Parathyroid adenoma (tissue), 2 donors: ENCODE results near the gene PTK6.

Experiments
- H2AFZ ChIP-seq: fragments of 300-600 bp; sonication (generic); one replicate; pipeline ENCODE4 v1.7.0; 2017; ENCODE audit warnings: antibody characterized with exemption, mild to moderate bottlenecking
- H3K27ac ChIP-seq: fragments of 300-600 bp; sonication (generic); one replicate; pipeline ENCODE4 v1.7.0; 2017
- H3K27me3 ChIP-seq: fragments of 300-600 bp; sonication (generic); one replicate; pipeline ENCODE4 v1.7.0; 2017; ENCODE audit warnings: low read length; ENCODE audit not compliant: control insufficient read depth, insufficient read depth
- H3K36me3 ChIP-seq: fragments of 300-600 bp; sonication (generic); one replicate; pipeline ENCODE4 v1.7.0; 2017; ENCODE audit warnings: low read length; ENCODE audit not compliant: control insufficient read depth, insufficient read depth
- H3K4me1 ChIP-seq: fragments of 300-600 bp; sonication (generic); one replicate; pipeline ENCODE4 v1.7.0; 2017; ENCODE audit warnings: control low read depth
- H3K4me2 ChIP-seq: fragments of 300-600 bp; sonication (generic); one replicate; pipeline ENCODE4 v1.7.0; 2017; ENCODE audit warnings: low read length
- H3K4me3 ChIP-seq: fragments of 300-600 bp; sonication (generic); one replicate; pipeline ENCODE4 v1.7.0; 2017; ENCODE audit warnings: low read depth, low read length
- H3K79me2 ChIP-seq: fragments of 300-600 bp; sonication (generic); one replicate; pipeline ENCODE4 v1.7.0; 2017; ENCODE audit warnings: control low read depth
- H3K9ac ChIP-seq: fragments of 300-600 bp; sonication (generic); one replicate; pipeline ENCODE4 v1.7.0; 2017; ENCODE audit warnings: mild to moderate bottlenecking
- H3K9me3 ChIP-seq: fragments of 300-600 bp; sonication (generic); one replicate; pipeline ENCODE4 v1.7.0; 2017; ENCODE audit warnings: low read length; ENCODE audit not compliant: control insufficient read depth
- TF ChIP-seq, protein P1 (sequence below): fragments of 300-600 bp; sonication (generic); IDR thresholded peaks from one replicate; pipeline ENCODE4 v1.7.0; 2017; ENCODE audit warnings: antibody characterized with exemption, mild to moderate bottlenecking
- donor health status: primary hyperparathyroidism.

Gene PTK6

DNA sequence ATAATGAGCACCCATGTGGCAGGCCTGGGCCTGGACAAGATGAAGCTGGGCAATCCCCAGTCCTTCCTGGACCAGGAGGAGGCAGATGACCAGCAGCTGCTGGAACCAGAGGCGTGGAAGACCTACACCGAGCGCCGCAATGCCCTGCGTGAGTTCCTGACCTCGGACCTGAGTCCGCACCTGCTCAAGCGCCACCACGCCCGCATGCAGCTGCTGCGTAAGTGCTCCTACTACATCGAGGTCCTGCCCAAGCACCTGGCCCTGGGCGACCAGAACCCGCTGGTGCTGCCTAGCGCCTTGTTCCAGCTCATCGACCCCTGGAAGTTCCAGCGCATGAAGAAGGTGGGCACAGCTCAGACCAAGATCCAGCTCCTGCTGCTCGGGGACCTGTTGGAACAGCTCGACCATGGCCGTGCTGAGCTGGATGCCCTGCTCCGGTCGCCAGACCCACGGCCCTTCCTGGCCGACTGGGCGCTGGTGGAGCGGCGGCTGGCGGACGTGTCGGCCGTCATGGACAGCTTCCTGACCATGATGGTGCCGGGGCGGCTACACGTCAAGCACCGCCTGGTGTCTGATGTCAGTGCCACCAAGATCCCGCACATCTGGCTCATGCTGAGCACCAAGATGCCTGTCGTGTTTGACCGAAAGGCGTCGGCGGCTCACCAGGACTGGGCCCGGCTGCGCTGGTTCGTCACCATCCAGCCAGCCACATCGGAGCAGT lies 18.6 kb upstream of the PTK6 start:
- no peak overlapping the region for H3K4me3 ChIP-seq
- H3K9me3 ChIP-seq = no peaks in the 10 kb centered on the region
- H3K4me1 ChIP-seq = peaks cover 4% of the 10 kb centered on the region
- H3K27me3 ChIP-seq = no peaks in the 10 kb centered on the region
- no peak overlapping the region for H3K9ac ChIP-seq
- TF ChIP-seq, protein P1, sequence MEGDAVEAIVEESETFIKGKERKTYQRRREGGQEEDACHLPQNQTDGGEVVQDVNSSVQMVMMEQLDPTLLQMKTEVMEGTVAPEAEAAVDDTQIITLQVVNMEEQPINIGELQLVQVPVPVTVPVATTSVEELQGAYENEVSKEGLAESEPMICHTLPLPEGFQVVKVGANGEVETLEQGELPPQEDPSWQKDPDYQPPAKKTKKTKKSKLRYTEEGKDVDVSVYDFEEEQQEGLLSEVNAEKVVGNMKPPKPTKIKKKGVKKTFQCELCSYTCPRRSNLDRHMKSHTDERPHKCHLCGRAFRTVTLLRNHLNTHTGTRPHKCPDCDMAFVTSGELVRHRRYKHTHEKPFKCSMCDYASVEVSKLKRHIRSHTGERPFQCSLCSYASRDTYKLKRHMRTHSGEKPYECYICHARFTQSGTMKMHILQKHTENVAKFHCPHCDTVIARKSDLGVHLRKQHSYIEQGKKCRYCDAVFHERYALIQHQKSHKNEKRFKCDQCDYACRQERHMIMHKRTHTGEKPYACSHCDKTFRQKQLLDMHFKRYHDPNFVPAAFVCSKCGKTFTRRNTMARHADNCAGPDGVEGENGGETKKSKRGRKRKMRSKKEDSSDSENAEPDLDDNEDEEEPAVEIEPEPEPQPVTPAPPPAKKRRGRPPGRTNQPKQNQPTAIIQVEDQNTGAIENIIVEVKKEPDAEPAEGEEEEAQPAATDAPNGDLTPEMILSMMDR = no peak
- no peak overlapping the region for H2AFZ ChIP-seq
- no peaks in the 10 kb centered on the region for H3K36me3 ChIP-seq
- H3K79me2 ChIP-seq = no peaks in the 10 kb centered on the region
- no peak overlapping the region for H3K4me2 ChIP-seq
- no peak overlapping the region for H3K27ac ChIP-seq

DNA sequence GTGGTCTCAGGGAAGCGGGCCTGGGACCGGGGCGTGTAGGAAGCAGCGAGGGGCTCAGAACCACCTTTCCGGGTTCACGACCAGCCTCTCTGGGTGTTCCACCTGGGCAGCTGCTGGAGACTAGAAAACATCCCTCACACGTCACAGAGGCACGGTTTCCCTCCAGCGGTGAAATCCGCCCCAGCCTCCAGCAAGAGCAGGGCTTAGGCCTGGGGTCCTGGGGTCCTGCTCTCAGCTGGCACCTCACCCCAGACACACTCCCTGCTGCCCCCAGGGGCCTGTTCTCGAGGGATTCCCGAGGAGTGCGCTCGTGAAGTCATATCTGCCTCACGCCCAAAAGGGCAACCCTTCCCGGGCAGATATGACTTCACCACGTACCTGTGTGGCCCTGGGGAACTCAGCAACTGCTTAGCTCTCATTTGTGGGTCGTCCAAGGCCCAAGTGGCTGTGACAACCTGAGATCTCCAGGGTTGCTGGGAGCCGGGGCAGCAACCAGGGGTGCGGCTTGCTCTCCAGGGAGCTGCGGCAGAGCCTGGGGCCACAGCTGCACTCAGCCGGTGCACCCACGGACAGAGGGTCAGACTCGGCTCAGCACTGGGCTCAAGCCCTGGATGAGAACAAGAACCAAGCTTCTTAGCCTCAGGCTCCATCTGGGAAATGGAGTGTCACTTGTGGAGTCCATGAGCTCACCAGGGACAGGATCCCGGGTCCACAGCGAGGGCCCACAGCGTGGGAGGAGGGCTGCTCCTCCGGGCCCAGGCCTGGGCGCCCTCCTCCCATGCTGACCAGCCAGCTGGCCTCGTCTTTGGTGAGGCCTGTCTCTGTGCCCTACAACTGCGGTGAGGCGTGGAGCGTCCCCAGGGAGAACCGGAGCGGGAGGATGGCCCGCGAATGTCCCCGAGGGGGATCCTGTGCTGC lies 17.4 kb upstream of the PTK6 start:
- Histone ChIP-seq H3K79me2 (no peaks in the 10 kb centered on the region), H2AFZ (no peak overlapping the region), H3K9ac (no peak overlapping the region), H3K36me3 (no peaks in the 10 kb centered on the region), H3K9me3 (no peaks in the 10 kb centered on the region), H3K27ac (no peak overlapping the region), H3K4me1 (peaks cover 4% of the 10 kb centered on the region), H3K4me3 (no peak overlapping the region), H3K27me3 (no peaks in the 10 kb centered on the region), H3K4me2 (no peak overlapping the region)
- TF ChIP-seq, protein P1 = no peak

DNA sequence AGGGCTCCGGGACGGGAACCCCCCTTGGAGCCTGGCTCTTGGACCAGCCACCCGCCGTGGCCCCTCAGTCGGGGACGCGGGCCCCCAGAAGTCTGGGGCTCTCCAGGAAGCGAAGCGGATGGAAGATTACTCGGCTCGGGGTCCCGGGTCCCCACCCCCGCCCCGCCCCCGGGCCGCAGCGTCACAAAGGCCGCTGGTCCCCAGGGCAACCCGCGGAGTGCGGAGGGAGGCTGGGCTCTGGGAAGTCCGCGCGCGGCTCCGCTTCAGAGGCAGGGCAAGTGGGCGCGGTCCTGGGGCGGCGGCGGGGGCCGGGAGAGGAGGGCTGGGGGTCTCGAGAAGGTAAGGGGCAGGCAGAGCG lies 16.7 kb upstream of the PTK6 start, which contains the start of gene FNDC11:
Gene FNDC11 (plus strand): TSS at position 227 of the 358 bp plus-strand sequence. CDS start 1,505 bp downstream, outside the sequence.
- H3K27ac ChIP-seq = no peak within 1 kb of the TSS
- H3K4me2 ChIP-seq = peak within 1 kb of the TSS; percentile 70
- H3K9ac ChIP-seq = no peak within 1 kb of the TSS
- no peaks in the 10 kb centered on the region for H3K27me3 ChIP-seq
- H3K36me3 ChIP-seq = no peaks in the 10 kb centered on the region
- TF ChIP-seq, protein P1 = no peak
- peak within 1 kb of the TSS; percentile 18 for H3K4me3 ChIP-seq
- peak within 1 kb of the TSS; percentile 55 for H2AFZ ChIP-seq
- no peaks in the 10 kb centered on the region for H3K9me3 ChIP-seq
- H3K4me1 ChIP-seq = peaks cover 4% of the 10 kb centered on the region
- H3K79me2 ChIP-seq = no peaks in the 10 kb centered on the region

DNA sequence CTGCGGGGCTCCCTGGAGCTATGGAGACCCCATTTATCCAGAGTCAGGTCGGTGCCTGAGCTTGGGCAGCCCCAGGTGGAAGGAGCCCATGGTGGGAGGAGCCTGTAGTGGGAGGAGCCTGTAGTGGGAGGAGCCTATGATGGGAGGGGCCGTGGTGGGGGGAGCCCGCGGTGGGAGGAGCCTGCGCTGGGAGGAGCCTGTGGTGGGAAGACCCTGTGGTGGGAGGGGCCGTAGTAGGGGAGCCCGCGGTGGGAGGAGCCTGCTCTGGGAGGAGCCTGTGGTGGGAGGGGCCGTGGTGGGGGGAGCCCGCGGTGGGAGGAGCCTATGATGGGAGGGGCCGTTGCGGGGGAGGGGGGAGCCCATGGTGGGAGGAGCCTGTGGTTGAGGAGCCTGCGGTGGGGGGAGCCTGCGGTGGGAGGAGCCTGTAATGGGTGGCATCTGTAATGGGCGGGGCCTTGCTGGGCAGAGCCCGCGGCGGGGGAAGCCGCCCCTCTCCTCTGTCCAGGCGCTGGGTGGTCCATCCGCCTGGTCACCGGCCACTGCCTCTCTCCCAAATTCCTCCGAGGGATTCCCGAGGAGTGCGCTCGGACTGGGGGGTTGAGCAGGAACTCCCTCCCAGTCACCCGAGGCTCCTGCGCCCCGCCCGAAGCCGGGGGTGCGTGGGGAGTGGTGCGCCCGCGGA lies 16.2 kb upstream of the PTK6 start:
- H3K79me2 ChIP-seq = no peaks in the 10 kb centered on the region
- no peak overlapping the region for H3K9ac ChIP-seq
- H3K36me3 ChIP-seq = no peaks in the 10 kb centered on the region
- H3K27me3 ChIP-seq = no peaks in the 10 kb centered on the region
- no peaks in the 10 kb centered on the region for H3K9me3 ChIP-seq
- H3K4me1 ChIP-seq = peaks cover 4% of the 10 kb centered on the region
- TF ChIP-seq, protein P1 = no peak
- peak overlapping the region; percentile 55 for H2AFZ ChIP-seq
- peak overlapping the region; percentile 70 for H3K4me2 ChIP-seq
- no peak overlapping the region for H3K27ac ChIP-seq
- peak overlapping the region; percentile 18 for H3K4me3 ChIP-seq
